ENCODE data around the gene UBL3. TPM values are rescaled to one million over a fixed set of nuclear protein-coding genes. Genes with fewer than 3 reads are reported as not detected.

The UBL3 gene
- total RNA-seq, 2 experiments from 2014 or later: 39.5 to 41.9 TPM

DNA sequence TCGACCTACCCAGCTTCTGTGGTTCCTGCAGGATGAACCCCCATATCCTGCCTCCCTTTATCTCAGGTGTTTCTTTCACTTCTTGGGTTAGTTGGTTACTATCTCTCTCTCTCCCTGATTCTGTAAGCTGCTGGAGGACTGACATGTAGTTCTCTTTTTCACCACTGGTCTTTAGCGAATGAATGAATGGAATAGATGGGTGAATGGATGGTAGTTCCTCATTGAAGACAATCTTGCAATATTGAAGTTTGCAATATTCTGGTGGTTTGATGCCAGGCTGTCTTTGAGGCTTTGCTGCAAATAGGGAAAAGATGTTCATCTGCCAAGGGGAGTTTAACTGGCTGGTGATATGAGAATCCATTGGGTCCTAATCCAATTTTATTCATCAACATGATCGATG, 120.2 kb downstream of the UBL3 start:
- Mint-ChIP-seq H3K9me3 (peaks cover 3% of the 10 kb centered on the region), H3K36me3 (ENCODE audit: low read depth) (no peaks in the 10 kb centered on the region), H3K4me1 (ENCODE audit: low read depth) (no peaks in the 10 kb centered on the region), H3K27ac (no peak overlapping the region), H3K4me3 (no peak overlapping the region), H3K27me3 (peaks cover 68% of the 10 kb centered on the region)
- Histone ChIP-seq H3K27ac (ENCODE audit: low read depth in 1 of 2, low read length in 2 of 2) (no peak overlapping the region), H3K27me3 (ENCODE audit: control insufficient read depth in 1 of 2, insufficient read depth in 2 of 2, low read length in 2 of 2) (peaks cover 13 to 26% of the 10 kb centered on the region in 2 experiments), H3K36me3 (ENCODE audit: insufficient read depth, low read length) (no peaks in the 10 kb centered on the region), H3K4me1 (ENCODE audit: insufficient read depth, low read length) (no peaks in the 10 kb centered on the region), H3K4me3 (ENCODE audit: low read length) (no peak overlapping the region), H3K9me3 (ENCODE audit: control insufficient read depth in 1 of 2, insufficient read depth in 1 of 2, low read length in 2 of 2) (peaks cover 4 to 6% of the 10 kb centered on the region in 2 experiments)
- intact Hi-C loops (cut with DNase I, micrococcal nuclease): no loop called here
- no peak for DNase-seq
- TF ChIP-seq, protein P1, sequence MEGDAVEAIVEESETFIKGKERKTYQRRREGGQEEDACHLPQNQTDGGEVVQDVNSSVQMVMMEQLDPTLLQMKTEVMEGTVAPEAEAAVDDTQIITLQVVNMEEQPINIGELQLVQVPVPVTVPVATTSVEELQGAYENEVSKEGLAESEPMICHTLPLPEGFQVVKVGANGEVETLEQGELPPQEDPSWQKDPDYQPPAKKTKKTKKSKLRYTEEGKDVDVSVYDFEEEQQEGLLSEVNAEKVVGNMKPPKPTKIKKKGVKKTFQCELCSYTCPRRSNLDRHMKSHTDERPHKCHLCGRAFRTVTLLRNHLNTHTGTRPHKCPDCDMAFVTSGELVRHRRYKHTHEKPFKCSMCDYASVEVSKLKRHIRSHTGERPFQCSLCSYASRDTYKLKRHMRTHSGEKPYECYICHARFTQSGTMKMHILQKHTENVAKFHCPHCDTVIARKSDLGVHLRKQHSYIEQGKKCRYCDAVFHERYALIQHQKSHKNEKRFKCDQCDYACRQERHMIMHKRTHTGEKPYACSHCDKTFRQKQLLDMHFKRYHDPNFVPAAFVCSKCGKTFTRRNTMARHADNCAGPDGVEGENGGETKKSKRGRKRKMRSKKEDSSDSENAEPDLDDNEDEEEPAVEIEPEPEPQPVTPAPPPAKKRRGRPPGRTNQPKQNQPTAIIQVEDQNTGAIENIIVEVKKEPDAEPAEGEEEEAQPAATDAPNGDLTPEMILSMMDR (IDR thresholded peaks at IDR 0.05): no peak
- ChIA-PET CTCF (no interaction called here), POLR2A (no interaction called here)
- ATAC-seq (ENCODE audit: poor library complexity): no peak

DNA sequence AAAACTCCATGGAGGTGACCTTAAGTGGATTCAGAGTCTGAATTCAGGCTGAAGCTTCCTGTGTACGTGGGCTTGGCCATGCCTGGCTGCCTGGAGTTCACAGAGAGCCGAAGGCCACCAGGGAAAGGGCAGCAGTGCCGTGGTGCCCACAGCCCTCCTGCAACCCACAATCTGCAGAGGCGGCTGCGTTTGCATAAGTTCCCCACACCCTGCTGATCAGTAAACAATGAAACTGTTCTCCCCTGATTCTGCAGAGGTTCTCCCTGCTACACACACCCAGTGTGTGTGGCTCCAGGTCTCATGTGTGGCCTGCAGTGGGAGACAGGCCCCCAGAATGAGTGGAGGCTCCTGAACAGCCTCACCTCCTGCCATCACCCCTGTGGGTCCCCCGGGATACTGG, 128.0 kb downstream of the UBL3 start:
- H3K4me1 ChIP-seq (ENCODE audit: insufficient read depth, low read length): no peaks in the 10 kb centered on the region
- Mint-ChIP-seq H3K27ac (no peak overlapping the region), H3K27me3 (peaks cover 23% of the 10 kb centered on the region), H3K9me3 (peaks cover 3% of the 10 kb centered on the region), H3K36me3 (ENCODE audit: low read depth) (no peaks in the 10 kb centered on the region), H3K4me3 (no peak overlapping the region), H3K4me1 (ENCODE audit: low read depth) (no peaks in the 10 kb centered on the region)
- ChIA-PET POLR2A (interaction anchor here (0.6 kb wide), 1 partner anchor 189 kb away, joined by 3 read pairs; no protein-coding TSS in a partner anchor), CTCF (no interaction called here)
- DNase-seq (no peak), ATAC-seq (ENCODE audit: poor library complexity) (no peak)
- intact Hi-C loops (cut with DNase I, micrococcal nuclease): no loop called here
- TF ChIP-seq, protein P1 (IDR thresholded peaks at IDR 0.05): no peak
- no peaks in the 10 kb centered on the region for H3K36me3 ChIP-seq (ENCODE audit: insufficient read depth, low read length)
- peaks cover 0 to 5% of the 10 kb centered on the region in 2 experiments for H3K27me3 ChIP-seq (ENCODE audit: control insufficient read depth in 1 of 2, insufficient read depth in 2 of 2, low read length in 2 of 2)
- no peak overlapping the region for H3K27ac ChIP-seq (ENCODE audit: low read depth in 1 of 2, low read length in 2 of 2)
- peaks cover 4 to 6% of the 10 kb centered on the region in 2 experiments for H3K9me3 ChIP-seq (ENCODE audit: control insufficient read depth in 1 of 2, insufficient read depth in 1 of 2, low read length in 2 of 2)
- no peak overlapping the region for H3K4me3 ChIP-seq (ENCODE audit: low read length)

DNA sequence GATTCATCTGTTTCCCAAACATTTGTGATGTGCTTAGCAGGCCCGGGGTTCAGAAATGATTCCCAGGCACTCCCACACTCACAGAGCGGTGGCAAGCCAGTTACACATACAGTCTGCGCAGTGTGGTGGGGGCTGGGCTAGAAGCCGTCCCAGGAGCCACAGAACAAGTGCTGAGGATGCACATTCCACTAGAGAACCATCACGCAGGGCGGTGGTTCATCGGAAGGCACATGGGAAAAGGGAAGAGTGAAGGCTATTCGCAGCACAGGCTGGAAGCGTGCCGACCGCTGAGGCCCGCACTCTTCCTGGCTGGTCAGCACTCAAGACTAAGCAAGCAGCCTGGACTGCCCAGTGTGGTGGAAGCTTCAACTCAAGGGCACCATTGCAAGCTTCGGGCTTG, 128.7 kb downstream of the UBL3 start:
- Histone ChIP-seq H3K27me3 (ENCODE audit: control insufficient read depth in 1 of 2, insufficient read depth in 2 of 2, low read length in 2 of 2) (peaks cover 0 to 5% of the 10 kb centered on the region in 2 experiments), H3K27ac (ENCODE audit: low read depth in 1 of 2, low read length in 2 of 2) (no peak overlapping the region), H3K36me3 (ENCODE audit: insufficient read depth, low read length) (no peaks in the 10 kb centered on the region), H3K9me3 (ENCODE audit: control insufficient read depth in 1 of 2, insufficient read depth in 1 of 2, low read length in 2 of 2) (peaks cover 4 to 5% of the 10 kb centered on the region in 2 experiments), H3K4me3 (ENCODE audit: low read length) (no peak overlapping the region), H3K4me1 (ENCODE audit: insufficient read depth, low read length) (no peaks in the 10 kb centered on the region)
- H3K9me3 Mint-ChIP-seq: peaks cover 3% of the 10 kb centered on the region
- no peak overlapping the region for H3K27ac Mint-ChIP-seq
- ChIA-PET CTCF (no interaction called here), POLR2A (no interaction called here)
- intact Hi-C loops (cut with DNase I, micrococcal nuclease): no loop called here
- H3K4me1 Mint-ChIP-seq (ENCODE audit: low read depth): no peaks in the 10 kb centered on the region
- ATAC-seq (ENCODE audit: poor library complexity) (no peak), DNase-seq (no peak)
- H3K4me3 Mint-ChIP-seq: no peak overlapping the region
- H3K27me3 Mint-ChIP-seq: peaks cover 18% of the 10 kb centered on the region
- TF ChIP-seq, protein P1 (IDR thresholded peaks at IDR 0.05): no peak
- H3K36me3 Mint-ChIP-seq (ENCODE audit: low read depth): no peaks in the 10 kb centered on the region

Data from CD4-positive, alpha-beta T cell (primary cell).